Measurements from ENCODE around the gene ITGB7.

GRCh38 chr12:53204351-53204750 is 2.7 kb downstream of the ITGB7 start:
- TF ChIP-seq, protein P1, sequence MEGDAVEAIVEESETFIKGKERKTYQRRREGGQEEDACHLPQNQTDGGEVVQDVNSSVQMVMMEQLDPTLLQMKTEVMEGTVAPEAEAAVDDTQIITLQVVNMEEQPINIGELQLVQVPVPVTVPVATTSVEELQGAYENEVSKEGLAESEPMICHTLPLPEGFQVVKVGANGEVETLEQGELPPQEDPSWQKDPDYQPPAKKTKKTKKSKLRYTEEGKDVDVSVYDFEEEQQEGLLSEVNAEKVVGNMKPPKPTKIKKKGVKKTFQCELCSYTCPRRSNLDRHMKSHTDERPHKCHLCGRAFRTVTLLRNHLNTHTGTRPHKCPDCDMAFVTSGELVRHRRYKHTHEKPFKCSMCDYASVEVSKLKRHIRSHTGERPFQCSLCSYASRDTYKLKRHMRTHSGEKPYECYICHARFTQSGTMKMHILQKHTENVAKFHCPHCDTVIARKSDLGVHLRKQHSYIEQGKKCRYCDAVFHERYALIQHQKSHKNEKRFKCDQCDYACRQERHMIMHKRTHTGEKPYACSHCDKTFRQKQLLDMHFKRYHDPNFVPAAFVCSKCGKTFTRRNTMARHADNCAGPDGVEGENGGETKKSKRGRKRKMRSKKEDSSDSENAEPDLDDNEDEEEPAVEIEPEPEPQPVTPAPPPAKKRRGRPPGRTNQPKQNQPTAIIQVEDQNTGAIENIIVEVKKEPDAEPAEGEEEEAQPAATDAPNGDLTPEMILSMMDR (IDR thresholded peaks at IDR 0.05), result no peak
- TF ChIP-seq EZH2 (IDR thresholded peaks at IDR 0.05), result no peak
- no peak for TF ChIP-seq EZH2phosphoT487 (IDR thresholded peaks at IDR 0.05)
